ENCODE measurements around the gene MED16. TPM values are rescaled to one million over a fixed set of nuclear protein-coding genes. Genes with fewer than 3 reads are reported as not detected.

MED16 gene
- polyA plus RNA-seq, 2 donors, result 33.0 to 46.2 TPM

DNA sequence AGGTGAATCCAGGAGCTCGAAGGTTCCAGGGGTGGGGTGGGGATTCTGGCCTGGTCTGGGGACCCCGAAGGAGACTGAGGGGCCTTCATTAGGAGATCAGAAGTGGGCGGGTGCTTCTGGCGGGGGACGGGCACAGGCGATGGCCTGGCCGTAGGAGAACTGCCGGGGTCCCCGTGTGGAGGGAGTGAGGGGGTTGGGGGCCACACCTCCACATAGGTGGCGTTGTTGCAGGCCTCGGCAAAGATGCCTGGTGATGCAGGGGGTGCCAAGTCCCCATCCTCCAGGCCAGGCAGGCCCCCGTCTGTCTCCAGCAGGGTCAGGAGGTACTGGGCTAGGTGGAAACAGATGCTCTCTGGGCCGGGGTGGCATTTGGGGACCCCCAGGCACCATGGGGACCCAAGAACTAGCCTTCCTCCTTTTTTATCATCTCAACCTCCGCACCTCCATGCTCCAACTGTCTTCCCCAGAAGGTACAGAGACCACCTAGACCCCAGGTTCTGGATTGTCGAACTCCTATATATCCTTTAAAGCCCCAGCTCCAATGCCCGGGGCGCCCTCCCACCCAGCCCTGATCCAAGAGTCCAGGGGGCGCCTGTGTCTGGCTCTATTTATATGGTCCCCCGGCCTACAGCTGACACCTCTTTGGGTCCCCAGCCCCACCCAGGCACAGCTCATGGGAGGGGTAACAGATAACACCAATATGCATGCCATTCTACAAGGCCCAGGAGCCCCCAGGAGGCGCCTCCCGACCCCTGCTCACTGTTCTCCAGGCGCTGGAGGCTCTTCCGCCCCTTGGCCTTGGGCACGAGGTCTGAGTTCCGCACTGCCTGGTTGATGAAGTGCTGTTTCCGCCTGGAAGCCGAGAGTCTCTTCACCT lies 8.5 kb upstream of the MED16 start:
- Histone ChIP-seq H3K4me1 (ENCODE audit: control insufficient read depth in 2 of 2, insufficient read depth in 2 of 2, low read length in 1 of 2) (peaks cover 2 to 3% of the 10 kb centered on the region in 2 donors), H3K36me3 (ENCODE audit: control insufficient read depth in 2 of 2, insufficient read depth in 2 of 2, low read length in 1 of 2) (peaks cover 6 to 20% of the 10 kb centered on the region in 2 donors), H3K9me3 (ENCODE audit: control insufficient read depth in 2 of 2, insufficient read depth in 1 of 2, low read depth in 1 of 2, low read length in 1 of 2) (no peaks in the 10 kb centered on the region), H3K27me3 (ENCODE audit: control insufficient read depth in 1 of 2, insufficient read depth in 2 of 2, low read length in 2 of 2) (no peaks in the 10 kb centered on the region), H3K4me3 (ENCODE audit: low read depth in 1 of 2, low read length in 2 of 2) (no peak overlapping the region), H3K27ac (ENCODE audit: low read depth in 2 of 2, low read length in 1 of 2) (no peak overlapping the region)
- WGBS, 2 donors, result 93 to 95% methylated on average over 25 to 27 of the region's 27 CpGs

DNA sequence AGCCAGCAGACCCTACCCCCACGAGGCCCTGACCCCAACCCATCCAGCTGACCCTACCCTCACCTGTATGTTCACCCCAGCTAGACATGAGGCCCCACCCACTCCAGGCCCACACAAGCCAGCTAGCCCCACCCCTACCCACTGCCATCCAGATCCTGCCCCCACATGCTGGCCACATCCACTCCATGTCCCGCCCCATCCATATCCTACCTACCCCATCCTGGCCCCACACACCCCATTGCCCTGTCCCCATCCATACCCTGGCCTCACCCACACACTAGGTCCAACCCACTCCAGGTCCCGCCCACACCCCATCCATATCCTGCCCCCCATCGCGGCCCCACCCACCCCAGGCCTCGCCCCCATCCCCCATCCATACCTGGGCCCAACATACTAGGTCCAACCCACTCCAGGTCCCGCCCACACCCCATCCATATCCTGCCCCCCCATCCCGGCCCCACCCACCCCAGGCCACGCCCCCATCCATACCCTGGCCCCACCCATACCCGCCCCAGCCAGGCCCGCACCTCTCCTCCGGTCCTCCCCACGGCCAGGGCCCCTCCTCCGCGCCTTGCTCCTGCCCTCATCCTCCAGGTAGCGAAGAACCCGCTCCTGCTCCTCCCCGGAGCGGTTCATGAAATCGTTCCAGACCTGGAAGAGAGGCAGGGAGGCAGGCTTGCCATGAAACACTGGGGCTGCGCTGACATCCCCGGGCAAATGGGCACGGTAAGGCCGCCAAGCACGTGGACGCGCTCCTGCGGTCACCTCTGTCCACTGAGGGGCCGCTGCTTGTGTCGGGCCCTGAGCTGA lies 7.5 kb upstream of the MED16 start:
- Histone ChIP-seq H3K4me3 (ENCODE audit: low read depth in 1 of 2, low read length in 2 of 2) (no peak overlapping the region), H3K36me3 (ENCODE audit: control insufficient read depth in 2 of 2, insufficient read depth in 2 of 2, low read length in 1 of 2) (peaks cover 6 to 20% of the 10 kb centered on the region in 2 donors), H3K27me3 (ENCODE audit: control insufficient read depth in 1 of 2, insufficient read depth in 2 of 2, low read length in 2 of 2) (no peaks in the 10 kb centered on the region), H3K27ac (ENCODE audit: low read depth in 2 of 2, low read length in 1 of 2) (no peak overlapping the region), H3K4me1 (ENCODE audit: control insufficient read depth in 2 of 2, insufficient read depth in 2 of 2, low read length in 1 of 2) (peaks cover 2 to 3% of the 10 kb centered on the region in 2 donors), H3K9me3 (ENCODE audit: control insufficient read depth in 2 of 2, insufficient read depth in 1 of 2, low read depth in 1 of 2, low read length in 1 of 2) (no peaks in the 10 kb centered on the region)
- WGBS, 2 donors, result 78 to 83% methylated on average over 26 to 30 of the region's 30 CpGs

DNA sequence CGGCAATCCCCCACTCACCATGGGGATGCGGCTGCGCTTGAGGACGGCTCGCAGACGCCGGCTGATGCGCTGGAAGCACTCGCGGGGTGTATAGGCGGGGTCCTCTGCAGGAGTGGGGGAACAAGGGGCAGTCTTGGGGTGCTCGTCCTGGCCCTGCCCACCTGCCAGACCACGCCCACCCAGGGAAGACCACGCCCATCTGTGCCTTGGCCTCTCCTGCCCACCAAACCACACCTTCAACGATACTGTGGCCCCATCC lies 7.0 kb upstream of the MED16 start:
- peaks cover 2 to 3% of the 10 kb centered on the region in 2 donors for H3K4me1 ChIP-seq (ENCODE audit: control insufficient read depth in 2 of 2, insufficient read depth in 2 of 2, low read length in 1 of 2)
- H3K36me3 ChIP-seq (ENCODE audit: control insufficient read depth in 2 of 2, insufficient read depth in 2 of 2, low read length in 1 of 2), result peaks cover 6 to 20% of the 10 kb centered on the region in 2 donors
- H3K9me3 ChIP-seq (ENCODE audit: control insufficient read depth in 2 of 2, insufficient read depth in 1 of 2, low read depth in 1 of 2, low read length in 1 of 2), result no peaks in the 10 kb centered on the region
- no peak overlapping the region for H3K4me3 ChIP-seq (ENCODE audit: low read depth in 1 of 2, low read length in 2 of 2)
- no peaks in the 10 kb centered on the region for H3K27me3 ChIP-seq (ENCODE audit: control insufficient read depth in 1 of 2, insufficient read depth in 2 of 2, low read length in 2 of 2)
- 88 to 91% methylated on average over 15 of the region's 15 CpGs for WGBS, 2 donors
- no peak overlapping the region for H3K27ac ChIP-seq (ENCODE audit: low read depth in 2 of 2, low read length in 1 of 2)

DNA sequence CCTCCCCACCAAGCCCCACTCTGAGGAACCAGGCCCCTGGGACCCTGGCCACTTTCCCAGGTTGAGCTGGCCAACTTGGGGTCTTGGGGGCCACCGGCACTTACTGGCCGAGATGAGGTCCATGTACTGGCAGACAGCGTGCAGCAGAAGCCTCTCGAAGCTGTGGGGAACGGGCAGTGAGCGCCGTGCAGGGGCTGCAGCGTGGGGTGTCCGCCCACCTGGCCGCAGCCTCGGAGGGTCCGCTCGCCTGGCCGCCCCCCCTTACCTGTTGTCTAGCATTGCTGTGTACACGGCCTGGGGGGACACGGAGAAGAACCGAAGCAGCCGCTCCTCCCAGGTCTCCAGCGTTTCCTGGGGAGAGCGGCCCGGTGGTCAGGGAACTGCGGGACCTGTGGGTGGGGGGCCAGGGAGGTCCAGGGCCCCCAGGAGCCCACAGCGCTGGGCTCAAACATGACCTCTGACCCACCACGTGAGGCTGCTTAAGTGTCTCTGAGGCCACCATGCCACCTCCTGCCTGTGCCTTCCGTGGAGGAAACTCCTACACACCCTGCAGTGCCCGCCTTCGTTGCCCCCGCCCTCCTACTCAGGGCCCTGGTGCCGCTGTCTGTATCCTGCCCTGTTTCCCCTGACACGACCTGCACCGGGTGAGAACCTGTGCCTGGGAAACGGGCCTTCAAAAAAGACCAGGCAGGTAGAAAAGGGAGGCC lies 6.5 kb upstream of the MED16 start:
- H3K36me3 ChIP-seq (ENCODE audit: control insufficient read depth in 2 of 2, insufficient read depth in 2 of 2, low read length in 1 of 2), result peaks cover 6 to 20% of the 10 kb centered on the region in 2 donors
- 90 to 91% methylated on average over 32 of the region's 32 CpGs for WGBS, 2 donors

DNA sequence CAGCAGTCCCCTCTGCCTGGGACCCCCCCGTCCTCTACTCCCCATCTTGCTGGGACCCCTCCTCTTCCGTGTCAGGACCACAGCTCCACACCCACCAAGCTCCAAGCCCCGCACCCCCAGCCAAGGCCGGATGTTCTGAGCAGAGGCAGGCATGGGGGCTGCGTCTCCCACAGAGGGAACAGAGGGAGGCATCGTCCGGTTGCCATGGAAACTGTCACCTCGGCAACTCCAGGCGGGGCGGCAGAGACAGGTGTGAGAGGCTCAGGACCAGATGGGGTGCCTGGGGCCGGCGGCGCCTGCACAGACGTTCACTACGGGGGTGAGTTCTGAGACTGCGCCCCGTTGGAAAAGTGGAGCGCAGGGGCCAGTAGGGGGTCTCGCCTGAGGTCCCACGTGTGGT lies 5.7 kb upstream of the MED16 start:
- Histone ChIP-seq H3K27me3 (ENCODE audit: control insufficient read depth in 1 of 2, insufficient read depth in 2 of 2, low read length in 2 of 2) (no peaks in the 10 kb centered on the region), H3K36me3 (ENCODE audit: control insufficient read depth in 2 of 2, insufficient read depth in 2 of 2, low read length in 1 of 2) (peaks cover 6 to 20% of the 10 kb centered on the region in 2 donors), H3K4me3 (ENCODE audit: low read depth in 1 of 2, low read length in 2 of 2) (no peak overlapping the region), H3K4me1 (ENCODE audit: control insufficient read depth in 2 of 2, insufficient read depth in 2 of 2, low read length in 1 of 2) (peaks cover 0 to under 1% of the 10 kb centered on the region in 2 donors), H3K9me3 (ENCODE audit: control insufficient read depth in 2 of 2, insufficient read depth in 1 of 2, low read depth in 1 of 2, low read length in 1 of 2) (no peaks in the 10 kb centered on the region), H3K27ac (ENCODE audit: low read depth in 2 of 2, low read length in 1 of 2) (no peak overlapping the region)
- WGBS, 2 donors, result 76 to 77% methylated on average over 17 to 20 of the region's 20 CpGs

More for the DNA sequence above, 6.5 kb upstream of the MED16 start:
- no peak overlapping the region for H3K27ac ChIP-seq (ENCODE audit: low read depth in 2 of 2, low read length in 1 of 2)
- H3K4me1 ChIP-seq (ENCODE audit: control insufficient read depth in 2 of 2, insufficient read depth in 2 of 2, low read length in 1 of 2), result peaks cover 2 to 3% of the 10 kb centered on the region in 2 donors
- no peaks in the 10 kb centered on the region for H3K9me3 ChIP-seq (ENCODE audit: control insufficient read depth in 2 of 2, insufficient read depth in 1 of 2, low read depth in 1 of 2, low read length in 1 of 2)
- no peak overlapping the region for H3K4me3 ChIP-seq (ENCODE audit: low read depth in 1 of 2, low read length in 2 of 2)
- no peaks in the 10 kb centered on the region for H3K27me3 ChIP-seq (ENCODE audit: control insufficient read depth in 1 of 2, insufficient read depth in 2 of 2, low read length in 2 of 2)

DNA sequence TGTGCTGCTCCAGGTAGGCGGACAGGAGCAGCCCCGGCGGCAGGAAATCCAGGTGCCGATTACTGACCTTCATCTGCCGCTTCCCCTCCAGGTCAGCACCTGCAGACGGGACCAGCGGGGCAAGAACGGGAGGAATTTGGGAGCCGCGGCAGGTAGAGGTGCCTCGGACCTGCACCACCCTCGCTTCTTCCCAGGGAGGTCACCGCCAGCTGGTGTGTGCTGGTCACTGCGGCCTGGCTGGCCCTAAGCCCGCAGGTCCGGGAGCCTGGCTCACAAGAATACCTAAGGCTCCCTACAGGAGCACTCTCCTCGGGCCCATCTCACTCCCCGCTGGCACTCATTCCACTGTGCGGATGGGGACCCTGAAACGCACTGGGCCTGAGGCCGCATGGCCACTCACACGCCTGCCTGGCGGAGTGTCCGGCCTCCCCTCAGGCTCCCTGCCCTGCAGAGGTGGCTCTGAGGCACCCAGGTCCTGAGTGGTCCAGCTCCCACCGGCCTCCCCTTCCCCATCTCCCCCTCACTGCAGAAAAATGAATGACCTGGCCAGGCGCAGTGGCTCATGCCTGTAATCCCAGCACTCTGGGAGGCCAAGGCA lies 4.6 kb upstream of the MED16 start:
- 87 to 90% methylated on average over 24 to 26 of the region's 26 CpGs for WGBS, 2 donors
- Histone ChIP-seq H3K36me3 (ENCODE audit: control insufficient read depth in 2 of 2, insufficient read depth in 2 of 2, low read length in 1 of 2) (peaks cover 6 to 20% of the 10 kb centered on the region in 2 donors), H3K27ac (ENCODE audit: low read depth in 2 of 2, low read length in 1 of 2) (no peak overlapping the region), H3K27me3 (ENCODE audit: control insufficient read depth in 1 of 2, insufficient read depth in 2 of 2, low read length in 2 of 2) (no peaks in the 10 kb centered on the region), H3K9me3 (ENCODE audit: control insufficient read depth in 2 of 2, insufficient read depth in 1 of 2, low read depth in 1 of 2, low read length in 1 of 2) (no peaks in the 10 kb centered on the region), H3K4me3 (ENCODE audit: low read depth in 1 of 2, low read length in 2 of 2) (no peak overlapping the region), H3K4me1 (ENCODE audit: control insufficient read depth in 2 of 2, insufficient read depth in 2 of 2, low read length in 1 of 2) (peaks cover 0 to 2% of the 10 kb centered on the region in 2 donors)

DNA sequence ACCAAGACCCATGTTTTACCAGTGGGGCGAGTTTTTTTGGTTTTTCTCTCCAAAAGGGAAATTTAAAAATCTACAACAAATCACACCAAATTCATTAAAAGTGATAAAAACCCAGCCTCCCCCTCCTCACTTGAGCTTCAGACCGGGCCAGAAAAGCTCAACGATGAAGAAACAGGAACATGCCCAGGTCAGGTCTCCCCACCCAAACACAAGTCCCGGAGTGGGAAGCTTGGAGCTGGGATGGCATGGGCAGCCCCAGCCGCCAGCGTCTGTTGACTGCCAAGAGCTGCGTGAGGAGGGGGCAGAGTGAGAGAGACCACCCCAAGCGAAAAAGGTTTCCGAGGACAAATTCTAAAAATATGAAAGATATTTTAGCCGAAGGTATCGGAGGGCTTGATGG lies 4.0 kb upstream of the MED16 start:
- WGBS, 2 donors, result 89 to 92% methylated on average over 11 of the region's 11 CpGs
- Histone ChIP-seq H3K27me3 (ENCODE audit: control insufficient read depth in 1 of 2, insufficient read depth in 2 of 2, low read length in 2 of 2) (no peaks in the 10 kb centered on the region), H3K9me3 (ENCODE audit: control insufficient read depth in 2 of 2, insufficient read depth in 1 of 2, low read depth in 1 of 2, low read length in 1 of 2) (no peaks in the 10 kb centered on the region), H3K36me3 (ENCODE audit: control insufficient read depth in 2 of 2, insufficient read depth in 2 of 2, low read length in 1 of 2) (peaks cover 6 to 20% of the 10 kb centered on the region in 2 donors), H3K4me1 (ENCODE audit: control insufficient read depth in 2 of 2, insufficient read depth in 2 of 2, low read length in 1 of 2) (peaks cover 0 to 2% of the 10 kb centered on the region in 2 donors), H3K4me3 (ENCODE audit: low read depth in 1 of 2, low read length in 2 of 2) (no peak overlapping the region), H3K27ac (ENCODE audit: low read depth in 2 of 2, low read length in 1 of 2) (no peak overlapping the region)

DNA sequence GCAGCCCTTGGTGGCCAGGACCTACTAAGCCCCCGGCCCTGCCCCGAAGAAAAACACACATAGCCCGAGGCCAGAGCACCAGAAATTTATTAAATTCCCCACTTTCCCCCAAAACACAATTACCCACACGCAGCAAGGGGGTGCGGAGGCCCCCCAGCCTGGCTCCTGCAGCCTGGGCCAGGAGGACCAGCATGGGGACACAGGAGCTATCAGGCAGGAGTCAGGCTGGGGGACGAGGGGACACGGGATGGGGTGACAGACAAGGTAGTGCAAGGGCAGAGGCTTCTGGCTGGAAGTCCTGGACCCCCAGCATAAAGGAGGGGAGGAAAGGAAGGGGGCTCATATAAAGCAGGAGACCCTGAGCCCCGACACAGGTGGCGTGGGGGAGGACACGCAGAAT lies 3.4 kb upstream of the MED16 start:
- Histone ChIP-seq H3K4me3 (ENCODE audit: low read depth in 1 of 2, low read length in 2 of 2) (no peak overlapping the region), H3K27me3 (ENCODE audit: control insufficient read depth in 1 of 2, insufficient read depth in 2 of 2, low read length in 2 of 2) (no peaks in the 10 kb centered on the region), H3K36me3 (ENCODE audit: control insufficient read depth in 2 of 2, insufficient read depth in 2 of 2, low read length in 1 of 2) (peaks cover 6 to 16% of the 10 kb centered on the region in 2 donors), H3K4me1 (ENCODE audit: control insufficient read depth in 2 of 2, insufficient read depth in 2 of 2, low read length in 1 of 2) (peaks cover 0 to 4% of the 10 kb centered on the region in 2 donors), H3K27ac (ENCODE audit: low read depth in 2 of 2, low read length in 1 of 2) (no peak overlapping the region), H3K9me3 (ENCODE audit: control insufficient read depth in 2 of 2, insufficient read depth in 1 of 2, low read depth in 1 of 2, low read length in 1 of 2) (no peaks in the 10 kb centered on the region)
- 87 to 97% methylated on average over 10 of the region's 10 CpGs for WGBS, 2 donors

DNA sequence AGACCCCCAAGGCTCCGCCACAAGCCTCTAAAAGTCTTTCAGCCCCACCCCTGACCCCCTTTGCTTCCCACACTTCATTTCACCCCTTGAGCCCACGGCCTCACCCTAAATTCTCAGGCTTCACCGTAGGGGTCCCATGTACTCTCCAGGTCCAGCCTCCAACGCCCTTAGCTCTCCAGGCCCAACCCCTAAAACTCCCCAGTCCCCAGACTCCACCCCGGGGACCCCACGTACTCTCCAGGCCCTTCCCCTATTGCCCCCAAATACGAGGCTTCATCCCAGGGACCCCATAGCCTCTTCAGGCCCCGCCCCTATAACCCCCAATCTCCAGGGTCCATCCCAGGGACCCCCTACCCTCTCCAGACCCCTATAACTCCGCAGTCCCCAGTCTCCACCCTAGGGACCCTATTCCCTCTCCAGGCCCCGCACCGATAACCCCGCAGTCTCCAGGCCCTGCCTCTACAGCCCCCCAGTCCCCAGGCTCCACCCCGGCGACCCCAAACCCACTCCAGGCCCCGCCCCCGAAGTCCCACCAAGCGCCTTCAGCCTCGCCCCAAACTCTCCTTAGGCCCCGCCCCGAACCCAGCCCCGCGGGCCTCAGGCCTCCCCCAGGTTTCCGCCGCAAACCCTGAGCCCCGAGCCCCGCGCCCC lies 619 bp downstream of the MED16 start:
- 4 to 8% methylated on average over 15 to 27 of the region's 27 CpGs for WGBS, 2 donors
- peaks cover 7 to 24% of the 10 kb centered on the region in 2 donors for H3K36me3 ChIP-seq (ENCODE audit: control insufficient read depth in 2 of 2, insufficient read depth in 2 of 2, low read length in 1 of 2)
- no peaks in the 10 kb centered on the region for H3K27me3 ChIP-seq (ENCODE audit: control insufficient read depth in 1 of 2, insufficient read depth in 2 of 2, low read length in 2 of 2)
- peak overlapping the region; percentile 91 to 97 for H3K4me3 ChIP-seq (ENCODE audit: low read depth in 1 of 2, low read length in 2 of 2)
- peaks cover 3 to 7% of the 10 kb centered on the region in 2 donors for H3K4me1 ChIP-seq (ENCODE audit: control insufficient read depth in 2 of 2, insufficient read depth in 2 of 2, low read length in 1 of 2)
- H3K27ac ChIP-seq (ENCODE audit: low read depth in 2 of 2, low read length in 1 of 2), result peak overlapping the region; percentile 92 to 97
- H3K9me3 ChIP-seq (ENCODE audit: control insufficient read depth in 2 of 2, insufficient read depth in 1 of 2, low read depth in 1 of 2, low read length in 1 of 2), result no peaks in the 10 kb centered on the region

Measured in esophagus (tissue), 2 donors.